ENCODE results near the gene IL4R.
"Not testable (repeated sequence)": the region's sequence is repeated elsewhere in the genome, so short reads cannot be mapped to it uniquely, and the experiment has no call there.

Gene IL4R

DNA sequence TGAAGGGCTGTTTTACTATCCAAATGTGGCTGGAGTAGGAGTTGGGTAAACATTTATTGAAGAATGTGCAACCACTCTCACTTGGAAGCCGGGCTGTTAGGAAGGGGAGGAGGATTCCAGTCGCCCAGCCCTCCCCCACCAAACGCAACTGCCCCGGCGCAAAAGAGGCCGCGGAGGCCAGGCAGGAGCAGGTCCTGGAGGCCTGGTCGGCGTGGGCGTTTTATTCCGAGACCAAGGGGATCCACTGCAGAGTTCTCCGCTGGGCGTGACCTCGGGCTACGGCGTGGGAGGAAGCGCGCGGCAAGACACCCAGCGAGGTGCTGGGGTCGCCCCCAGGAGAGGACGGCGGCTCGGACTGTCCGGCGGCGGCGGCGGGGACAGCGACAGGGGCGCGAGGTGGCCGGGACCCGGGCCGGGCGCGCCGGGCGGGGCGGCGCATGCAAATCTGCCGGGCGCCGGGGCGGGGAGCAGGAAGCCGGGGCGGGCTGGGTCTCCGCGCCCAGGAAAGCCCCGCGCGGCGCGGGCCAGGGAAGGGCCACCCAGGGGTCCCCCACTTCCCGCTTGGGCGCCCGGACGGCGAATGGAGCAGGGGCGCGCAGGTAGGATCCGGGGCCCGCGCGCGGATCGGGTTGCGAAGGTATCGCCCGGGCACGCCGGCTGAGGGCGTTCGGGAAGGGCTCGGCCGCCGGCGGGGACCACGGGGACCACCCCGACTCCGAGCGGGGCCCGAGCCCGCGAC lies at the start of gene IL4R:
Gene IL4R, plus strand, starts transcription at position 553 of the 739 bp plus-strand sequence. CDS start 26,230 bp downstream, outside the sequence.
- Mint-ChIP-seq H3K4me3 (peak within 1 kb of the TSS; percentile 95 to 97), H3K4me1 (peaks cover 44% of the 10 kb centered on the region), H3K9me3 (peaks cover 6 to 8% of the 10 kb centered on the region in 2 donors), H3K27me3 (no peaks in the 10 kb centered on the region), H3K27ac (peak within 1 kb of the TSS; percentile 92 to 97)
- DNase-seq: peak; percentile 73 to 82
- ATAC-seq: peak; percentile 38

DNA sequence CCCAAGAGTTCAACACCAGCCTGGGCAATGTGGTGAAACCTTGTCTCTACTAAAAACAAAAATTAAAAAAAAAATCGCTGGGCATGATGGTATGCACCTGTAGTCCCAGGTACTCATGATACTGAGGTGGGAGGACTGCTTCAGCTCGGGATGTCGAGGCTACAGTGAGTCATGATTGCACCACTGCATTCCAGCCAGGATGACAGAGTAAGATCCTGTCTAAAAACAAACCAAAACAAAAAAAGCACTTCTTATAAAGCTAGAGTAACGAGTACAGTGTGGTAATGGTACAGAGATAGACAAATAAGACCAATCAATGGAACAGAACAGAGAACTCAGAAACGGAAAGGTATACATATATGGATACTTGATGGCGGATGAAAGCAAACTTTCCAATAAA lies 49.6 kb upstream of the IL4R start:
- H3K9me3 Mint-ChIP-seq: peaks cover 0 to 5% of the 10 kb centered on the region in 2 donors
- peaks cover 71% of the 10 kb centered on the region for H3K4me1 Mint-ChIP-seq
- H3K27me3 Mint-ChIP-seq: no peaks in the 10 kb centered on the region
- no peak for ATAC-seq
- no peak overlapping the region for H3K4me3 Mint-ChIP-seq
- H3K27ac Mint-ChIP-seq: no peak overlapping the region
- DNase-seq: no peak

- Mint-ChIP-seq H3K9me3 (peaks cover 0 to 5% of the 10 kb centered on the region in 2 donors), H3K4me1 (peaks cover 77% of the 10 kb centered on the region), H3K27ac (no peak overlapping the region), H3K4me3 (peak overlapping the region in 1 of 2 donors; percentile 23), H3K27me3 (no peaks in the 10 kb centered on the region)
- DNase-seq (no peak), ATAC-seq (no peak)
Measured at GRCh38 chr16:27265982-27266381, 47.8 kb upstream of the IL4R start.

- DNase-seq (no peak), ATAC-seq (no peak)
- Mint-ChIP-seq H3K9me3 (peaks cover 9% of the 10 kb centered on the region in 2 donors), H3K27ac (peak overlapping the region in 1 of 2 donors; percentile 28), H3K4me3 (peak overlapping the region; percentile 95 to 97), H3K27me3 (no peaks in the 10 kb centered on the region), H3K4me1 (peaks cover 79% of the 10 kb centered on the region)
Measured at GRCh38 chr16:27267037-27267677, 46.6 kb upstream of the IL4R start.

GRCh38 chr16:27268376-27269299 lies 45.1 kb upstream of the IL4R start, which contains the start of gene NSMCE1:
TSS of gene NSMCE1 (minus strand) at chr16:27268772. CDS start at chr16:27257570, 11,202 bp downstream.
- peak within 1 kb of the TSS; percentile 94 to 99 for H3K27ac Mint-ChIP-seq
- DNase-seq: peak; percentile 92 to 97
- peak; percentile 99 for ATAC-seq

GRCh38 chr16:27269300-27270150 lies 44.2 kb upstream of the IL4R start:
- DNase-seq (no peak), ATAC-seq (no peak)
- H3K27me3 Mint-ChIP-seq: no peaks in the 10 kb centered on the region
- peaks cover 77% of the 10 kb centered on the region for H3K4me1 Mint-ChIP-seq
- H3K4me3 Mint-ChIP-seq: peak overlapping the region; percentile 95 to 97
- peak overlapping the region; percentile 94 to 99 for H3K27ac Mint-ChIP-seq
- H3K9me3 Mint-ChIP-seq: peaks cover 7 to 12% of the 10 kb centered on the region in 2 donors

More at GRCh38 chr16:27268376-27269299, 45.1 kb upstream of the IL4R start, which contains the start of gene NSMCE1:
- H3K27me3 Mint-ChIP-seq: no peaks in the 10 kb centered on the region
- peaks cover 7 to 12% of the 10 kb centered on the region in 2 donors for H3K9me3 Mint-ChIP-seq
- H3K4me3 Mint-ChIP-seq: peak within 1 kb of the TSS; percentile 95 to 97
- peaks cover 78% of the 10 kb centered on the region for H3K4me1 Mint-ChIP-seq

DNA sequence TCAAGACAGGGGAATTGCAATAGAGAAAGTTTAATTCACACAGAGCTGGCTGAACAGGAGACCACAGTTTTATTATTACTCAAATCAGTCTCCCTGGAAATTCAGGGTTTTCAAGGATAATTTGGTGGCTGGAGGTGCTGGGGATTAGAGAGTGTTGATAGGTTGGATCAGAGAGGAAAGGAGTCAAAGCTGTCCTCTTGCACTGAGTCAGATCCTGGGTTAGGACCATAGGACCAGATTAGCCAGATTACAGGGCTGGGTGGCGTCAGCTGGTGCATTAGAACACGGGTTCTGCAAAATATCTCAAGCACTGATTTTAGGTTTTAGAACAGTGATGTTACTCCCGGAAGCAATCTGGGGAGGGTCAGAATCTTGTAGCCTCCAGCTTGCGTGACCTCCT lies 43.4 kb upstream of the IL4R start:
- ATAC-seq: no peak
- peak overlapping the region; percentile 95 to 97 for H3K4me3 Mint-ChIP-seq

DNA sequence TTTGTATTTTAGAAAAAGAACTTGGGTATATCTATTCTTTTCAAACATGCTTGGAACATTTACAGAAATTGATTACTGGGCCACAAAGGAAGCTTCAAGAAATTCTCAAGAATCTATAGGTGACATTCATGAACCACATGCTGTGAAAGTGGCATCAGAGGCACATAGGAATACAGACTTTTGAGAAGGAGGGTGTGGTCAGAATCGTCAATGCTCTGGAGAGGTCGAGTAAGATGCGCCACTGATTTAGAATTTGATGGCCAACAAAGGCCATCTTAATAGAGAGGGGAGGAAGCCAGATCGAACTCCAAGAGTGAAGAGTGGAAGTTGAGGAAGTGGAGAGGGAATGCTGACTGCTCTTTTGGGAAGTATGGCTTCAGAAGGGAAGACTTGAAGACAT lies 41.7 kb upstream of the IL4R start:
- Mint-ChIP-seq H3K4me1 (peaks cover 79% of the 10 kb centered on the region), H3K4me3 (peak overlapping the region; percentile 22 to 74), H3K27me3 (no peaks in the 10 kb centered on the region), H3K9me3 (peaks cover 7 to 12% of the 10 kb centered on the region in 2 donors), H3K27ac (peak overlapping the region; percentile 1 to 72)
- DNase-seq (no peak), ATAC-seq (no peak)

More for the DNA sequence above, 43.4 kb upstream of the IL4R start:
- Mint-ChIP-seq H3K4me1 (peaks cover 74% of the 10 kb centered on the region), H3K27me3 (no peaks in the 10 kb centered on the region), H3K9me3 (peaks cover 7 to 12% of the 10 kb centered on the region in 2 donors), H3K27ac (no peak overlapping the region)
- no peak for DNase-seq

- not testable (repeated sequence) for DNase-seq, ATAC-seq, H3K27me3 Mint-ChIP-seq
- Mint-ChIP-seq H3K4me3 (peak overlapping the region; percentile 61 to 62), H3K4me1 (peaks cover 73% of the 10 kb centered on the region), H3K27ac (peak overlapping the region in 1 of 2 donors; percentile 98), H3K9me3 (peaks cover 7 to 12% of the 10 kb centered on the region in 2 donors)
Measured at GRCh38 chr16:27272697-27273096, 41.1 kb upstream of the IL4R start.

DNA sequence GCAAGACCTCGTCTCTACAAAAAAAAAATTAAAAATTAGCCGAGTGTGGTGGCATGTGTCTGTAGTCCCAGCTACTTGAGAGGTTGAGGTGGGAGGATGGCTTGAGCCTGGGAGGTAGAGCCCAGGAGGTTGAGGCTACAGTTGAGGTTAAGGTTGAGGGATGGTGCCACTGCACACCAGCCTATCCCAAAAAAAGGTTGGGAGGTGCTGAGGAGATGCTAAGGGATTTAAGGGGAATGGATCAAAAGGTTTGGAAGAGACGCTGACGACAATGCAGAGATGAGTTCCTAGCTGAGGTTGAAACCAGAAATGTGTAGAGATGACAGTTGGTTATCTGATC lies 40.5 kb upstream of the IL4R start:
- peaks cover 7 to 12% of the 10 kb centered on the region in 2 donors for H3K9me3 Mint-ChIP-seq
- no peak for ATAC-seq
- peak overlapping the region; percentile 61 to 62 for H3K4me3 Mint-ChIP-seq
- no peaks in the 10 kb centered on the region for H3K27me3 Mint-ChIP-seq
- no peak for DNase-seq
- H3K4me1 Mint-ChIP-seq: peaks cover 70% of the 10 kb centered on the region
- peak overlapping the region; percentile 96 to 98 for H3K27ac Mint-ChIP-seq

- DNase-seq (peak; percentile 54 to 70), ATAC-seq (peak; percentile 96)
- Mint-ChIP-seq H3K4me3 (peak overlapping the region; percentile 61 to 62), H3K9me3 (peaks cover 7 to 12% of the 10 kb centered on the region in 2 donors), H3K27ac (peak overlapping the region; percentile 96 to 98), H3K27me3 (no peaks in the 10 kb centered on the region), H3K4me1 (peaks cover 70% of the 10 kb centered on the region)
Measured at GRCh38 chr16:27273670-27274423, 39.9 kb upstream of the IL4R start.

- Mint-ChIP-seq H3K4me3 (peak overlapping the region; percentile 61 to 62), H3K27ac (peak overlapping the region; percentile 96 to 98), H3K9me3 (peaks cover 7 to 12% of the 10 kb centered on the region in 2 donors), H3K4me1 (peaks cover 70% of the 10 kb centered on the region)
- H3K27me3 Mint-ChIP-seq, ATAC-seq, DNase-seq: not testable (repeated sequence)
Measured at GRCh38 chr16:27274424-27274874, 39.3 kb upstream of the IL4R start.

GRCh38 chr16:27275394-27275793 lies 38.4 kb upstream of the IL4R start:
- peak overlapping the region in 1 of 2 donors; percentile 54 for H3K4me3 Mint-ChIP-seq

More at GRCh38 chr16:27275394-27275793, 38.4 kb upstream of the IL4R start:
- Mint-ChIP-seq H3K27me3 (no peaks in the 10 kb centered on the region), H3K27ac (no peak overlapping the region), H3K9me3 (peaks cover 7 to 12% of the 10 kb centered on the region in 2 donors), H3K4me1 (peaks cover 60% of the 10 kb centered on the region)
- no peak for DNase-seq
- ATAC-seq: no peak
